Measurements from ENCODE around the gene HUWE1.

HUWE1 gene

GRCh38 chrX:53642337-53642736 is 44.2 kb downstream of the HUWE1 start:
- Histone ChIP-seq H3K27ac (ENCODE audit: low read length) (no peak overlapping the region), H3K36me3 (replicated peaks; ENCODE audit: low read depth, low read length) (peaks cover 47% of the 10 kb centered on the region), H3K9me3 (ENCODE audit: insufficient read depth, low read length) (no peaks in the 10 kb centered on the region), H3K4me3 (ENCODE audit: low read length) (no peak overlapping the region), H3K9ac (ENCODE audit: low read length) (no peak overlapping the region), H3K4me2 (ENCODE audit: low read length) (no peak overlapping the region), H2AFZ (ENCODE audit: low read depth, low read length) (no peak overlapping the region), H4K20me1 (ENCODE audit: insufficient read depth, low read length) (peaks cover 2% of the 10 kb centered on the region; the same call in 1 of the 2 replicates), H3K4me1 (ENCODE audit: low read length) (peaks cover 8% of the 10 kb centered on the region), H3K79me2 (ENCODE audit: low read length) (peaks cover 30% of the 10 kb centered on the region), H3K27me3 (ENCODE audit: low read depth, low read length) (no peaks in the 10 kb centered on the region)
- TF ChIP-seq, protein P1, sequence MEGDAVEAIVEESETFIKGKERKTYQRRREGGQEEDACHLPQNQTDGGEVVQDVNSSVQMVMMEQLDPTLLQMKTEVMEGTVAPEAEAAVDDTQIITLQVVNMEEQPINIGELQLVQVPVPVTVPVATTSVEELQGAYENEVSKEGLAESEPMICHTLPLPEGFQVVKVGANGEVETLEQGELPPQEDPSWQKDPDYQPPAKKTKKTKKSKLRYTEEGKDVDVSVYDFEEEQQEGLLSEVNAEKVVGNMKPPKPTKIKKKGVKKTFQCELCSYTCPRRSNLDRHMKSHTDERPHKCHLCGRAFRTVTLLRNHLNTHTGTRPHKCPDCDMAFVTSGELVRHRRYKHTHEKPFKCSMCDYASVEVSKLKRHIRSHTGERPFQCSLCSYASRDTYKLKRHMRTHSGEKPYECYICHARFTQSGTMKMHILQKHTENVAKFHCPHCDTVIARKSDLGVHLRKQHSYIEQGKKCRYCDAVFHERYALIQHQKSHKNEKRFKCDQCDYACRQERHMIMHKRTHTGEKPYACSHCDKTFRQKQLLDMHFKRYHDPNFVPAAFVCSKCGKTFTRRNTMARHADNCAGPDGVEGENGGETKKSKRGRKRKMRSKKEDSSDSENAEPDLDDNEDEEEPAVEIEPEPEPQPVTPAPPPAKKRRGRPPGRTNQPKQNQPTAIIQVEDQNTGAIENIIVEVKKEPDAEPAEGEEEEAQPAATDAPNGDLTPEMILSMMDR (IDR thresholded peaks at IDR 0.05; ENCODE audit: low read depth, low read length), result no peak
- TF ChIP-seq EZH2phosphoT487 (IDR thresholded peaks at IDR 0.05; ENCODE audit: low read depth), result no peak

- no peak overlapping the region for H3K4me3 ChIP-seq (ENCODE audit: low read length)
- H3K27me3 ChIP-seq (ENCODE audit: low read depth, low read length), result no peaks in the 10 kb centered on the region
- H4K20me1 ChIP-seq (ENCODE audit: insufficient read depth, low read length), result 0 out of 2 replicates have a peak, but pooled peaks cover 2% of the 10 kb centered on the region
- H2AFZ ChIP-seq (ENCODE audit: low read depth, low read length), result no peak overlapping the region
- no peaks in the 10 kb centered on the region for H3K9me3 ChIP-seq (ENCODE audit: insufficient read depth, low read length)
- H3K27ac ChIP-seq (ENCODE audit: low read length), result no peak overlapping the region
- H3K4me1 ChIP-seq (ENCODE audit: low read length), result no peaks in the 10 kb centered on the region
- no peak for TF ChIP-seq EZH2phosphoT487 (IDR thresholded peaks at IDR 0.05; ENCODE audit: low read depth)
- TF ChIP-seq, protein P1 (IDR thresholded peaks at IDR 0.05; ENCODE audit: low read depth, low read length), result no peak
- H3K4me2 ChIP-seq (ENCODE audit: low read length), result no peak overlapping the region
- peaks cover 41% of the 10 kb centered on the region for H3K36me3 ChIP-seq (replicated peaks; ENCODE audit: low read depth, low read length)
- no peak overlapping the region for H3K9ac ChIP-seq (ENCODE audit: low read length)
- H3K79me2 ChIP-seq (ENCODE audit: low read length), result peaks cover 43% of the 10 kb centered on the region
Observed at GRCh38 chrX:53639257-53639656, 47.3 kb downstream of the HUWE1 start.

GRCh38 chrX:53637479-53637878 is 49.0 kb downstream of the HUWE1 start:
- peaks cover 47% of the 10 kb centered on the region for H3K36me3 ChIP-seq (replicated peaks; ENCODE audit: low read depth, low read length)
- H3K4me2 ChIP-seq (ENCODE audit: low read length), result no peak overlapping the region
- H3K9me3 ChIP-seq (ENCODE audit: insufficient read depth, low read length), result no peaks in the 10 kb centered on the region
- H3K79me2 ChIP-seq (ENCODE audit: low read length), result peaks cover 54% of the 10 kb centered on the region
- H3K27ac ChIP-seq (ENCODE audit: low read length), result no peak overlapping the region
- H4K20me1 ChIP-seq (ENCODE audit: insufficient read depth, low read length), result 0 out of 2 replicates have a peak, but pooled peaks cover 2% of the 10 kb centered on the region
- H3K4me3 ChIP-seq (ENCODE audit: low read length), result no peak overlapping the region
- H2AFZ ChIP-seq (ENCODE audit: low read depth, low read length), result no peak overlapping the region
- H3K4me1 ChIP-seq (ENCODE audit: low read length), result no peaks in the 10 kb centered on the region
- no peaks in the 10 kb centered on the region for H3K27me3 ChIP-seq (ENCODE audit: low read depth, low read length)
- H3K9ac ChIP-seq (ENCODE audit: low read length), result no peak overlapping the region
- TF ChIP-seq, protein P1 (IDR thresholded peaks at IDR 0.05; ENCODE audit: low read depth, low read length), result no peak
- no peak for TF ChIP-seq EZH2phosphoT487 (IDR thresholded peaks at IDR 0.05; ENCODE audit: low read depth)

GRCh38 chrX:53631156-53631555 is 55.4 kb downstream of the HUWE1 start:
- H3K27me3 ChIP-seq (ENCODE audit: low read depth, low read length), result no peaks in the 10 kb centered on the region
- H3K4me1 ChIP-seq (ENCODE audit: low read length), result no peaks in the 10 kb centered on the region
- no peak overlapping the region for H2AFZ ChIP-seq (ENCODE audit: low read depth, low read length)
- H3K9ac ChIP-seq (ENCODE audit: low read length), result no peak overlapping the region
- H3K36me3 ChIP-seq (replicated peaks; ENCODE audit: low read depth, low read length), result peaks cover 72% of the 10 kb centered on the region
- no peaks in the 10 kb centered on the region; the same call in 1 of the 2 replicates for H4K20me1 ChIP-seq (ENCODE audit: insufficient read depth, low read length)
- no peak overlapping the region for H3K4me2 ChIP-seq (ENCODE audit: low read length)
- no peak overlapping the region for H3K4me3 ChIP-seq (ENCODE audit: low read length)
- H3K79me2 ChIP-seq (ENCODE audit: low read length), result peaks cover 29% of the 10 kb centered on the region
- H3K9me3 ChIP-seq (ENCODE audit: insufficient read depth, low read length), result no peaks in the 10 kb centered on the region
- no peak overlapping the region for H3K27ac ChIP-seq (ENCODE audit: low read length)
- no peak for TF ChIP-seq EZH2phosphoT487 (IDR thresholded peaks at IDR 0.05; ENCODE audit: low read depth)
- TF ChIP-seq, protein P1 (IDR thresholded peaks at IDR 0.05; ENCODE audit: low read depth, low read length), result no peak

Data from OCI-LY3 (cell line).